ENCODE results near the gene ENTHD1. TPM values are rescaled to one million over a fixed set of nuclear protein-coding genes. Genes with fewer than 3 reads are reported as not detected.

ENTHD1 gene
- total RNA-seq, 1 donor from 2014 or later: 0.09 TPM

Other genes with a start within 250 kb of the ENTHD1 start
- gene GRAP2, start 7.3 kb upstream of the ENTHD1 start, total RNA-seq: 9.8 TPM
- 0.66 TPM for gene TMA7B, start 66.6 kb upstream of the ENTHD1 start, total RNA-seq
- gene FAM83F, start 101.2 kb upstream of the ENTHD1 start, total RNA-seq: 12.1 TPM